OCI-M1 (cell line): ENCODE data around the gene SETX.
"Not testable (repeated sequence)": the region's sequence is repeated elsewhere in the genome, so short reads cannot be mapped to it uniquely, and the experiment has no call there.

Source experiments
- DNase-seq: peaks from one replicate; lab custom pipeline; 2025; lab: John Stamatoyannopoulos, UW

SETX gene, protein sequence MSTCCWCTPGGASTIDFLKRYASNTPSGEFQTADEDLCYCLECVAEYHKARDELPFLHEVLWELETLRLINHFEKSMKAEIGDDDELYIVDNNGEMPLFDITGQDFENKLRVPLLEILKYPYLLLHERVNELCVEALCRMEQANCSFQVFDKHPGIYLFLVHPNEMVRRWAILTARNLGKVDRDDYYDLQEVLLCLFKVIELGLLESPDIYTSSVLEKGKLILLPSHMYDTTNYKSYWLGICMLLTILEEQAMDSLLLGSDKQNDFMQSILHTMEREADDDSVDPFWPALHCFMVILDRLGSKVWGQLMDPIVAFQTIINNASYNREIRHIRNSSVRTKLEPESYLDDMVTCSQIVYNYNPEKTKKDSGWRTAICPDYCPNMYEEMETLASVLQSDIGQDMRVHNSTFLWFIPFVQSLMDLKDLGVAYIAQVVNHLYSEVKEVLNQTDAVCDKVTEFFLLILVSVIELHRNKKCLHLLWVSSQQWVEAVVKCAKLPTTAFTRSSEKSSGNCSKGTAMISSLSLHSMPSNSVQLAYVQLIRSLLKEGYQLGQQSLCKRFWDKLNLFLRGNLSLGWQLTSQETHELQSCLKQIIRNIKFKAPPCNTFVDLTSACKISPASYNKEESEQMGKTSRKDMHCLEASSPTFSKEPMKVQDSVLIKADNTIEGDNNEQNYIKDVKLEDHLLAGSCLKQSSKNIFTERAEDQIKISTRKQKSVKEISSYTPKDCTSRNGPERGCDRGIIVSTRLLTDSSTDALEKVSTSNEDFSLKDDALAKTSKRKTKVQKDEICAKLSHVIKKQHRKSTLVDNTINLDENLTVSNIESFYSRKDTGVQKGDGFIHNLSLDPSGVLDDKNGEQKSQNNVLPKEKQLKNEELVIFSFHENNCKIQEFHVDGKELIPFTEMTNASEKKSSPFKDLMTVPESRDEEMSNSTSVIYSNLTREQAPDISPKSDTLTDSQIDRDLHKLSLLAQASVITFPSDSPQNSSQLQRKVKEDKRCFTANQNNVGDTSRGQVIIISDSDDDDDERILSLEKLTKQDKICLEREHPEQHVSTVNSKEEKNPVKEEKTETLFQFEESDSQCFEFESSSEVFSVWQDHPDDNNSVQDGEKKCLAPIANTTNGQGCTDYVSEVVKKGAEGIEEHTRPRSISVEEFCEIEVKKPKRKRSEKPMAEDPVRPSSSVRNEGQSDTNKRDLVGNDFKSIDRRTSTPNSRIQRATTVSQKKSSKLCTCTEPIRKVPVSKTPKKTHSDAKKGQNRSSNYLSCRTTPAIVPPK (N-terminal part only)

DNA sequence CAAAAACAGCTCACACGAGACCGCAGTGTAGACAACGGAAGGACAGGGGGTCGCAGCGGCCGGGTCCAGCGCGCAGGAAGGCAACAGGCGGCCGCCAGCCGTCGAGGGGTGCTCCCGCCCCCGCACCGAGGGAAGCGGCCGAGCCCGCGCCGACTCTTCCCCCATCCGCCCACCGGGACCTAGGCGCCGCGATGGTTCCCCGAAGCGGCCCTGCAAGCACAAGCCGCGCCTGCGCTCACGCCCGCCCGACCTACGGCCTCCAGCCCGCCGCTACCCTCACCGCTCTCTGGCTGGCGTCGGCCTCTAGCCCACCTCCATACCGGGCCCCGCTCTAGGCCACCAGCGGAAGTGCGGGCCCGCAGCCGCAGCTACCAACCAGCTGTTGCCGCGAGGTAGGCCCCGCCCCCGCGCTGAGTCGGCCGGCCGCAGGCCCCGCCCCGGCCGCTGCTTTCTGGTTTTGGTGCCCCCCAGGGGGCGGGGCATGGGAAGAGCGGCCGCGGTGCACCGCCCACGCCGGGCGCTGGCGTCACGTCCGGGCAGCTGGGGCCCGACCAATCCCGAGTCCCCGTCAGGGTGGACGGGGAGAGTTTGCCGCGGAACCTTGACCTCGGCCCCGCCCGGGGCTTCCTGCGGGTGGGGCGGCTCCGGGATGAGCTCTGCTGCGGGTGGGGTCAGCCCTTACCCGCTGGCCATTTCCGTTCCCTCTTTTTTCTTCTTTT is at the start of gene SETX:
Gene SETX (minus strand): TSS at position 350 of the 719 bp plus-strand sequence. CDS start 5,558 bp downstream, outside the sequence.
- DNase-seq: peak; percentile 99

DNA sequence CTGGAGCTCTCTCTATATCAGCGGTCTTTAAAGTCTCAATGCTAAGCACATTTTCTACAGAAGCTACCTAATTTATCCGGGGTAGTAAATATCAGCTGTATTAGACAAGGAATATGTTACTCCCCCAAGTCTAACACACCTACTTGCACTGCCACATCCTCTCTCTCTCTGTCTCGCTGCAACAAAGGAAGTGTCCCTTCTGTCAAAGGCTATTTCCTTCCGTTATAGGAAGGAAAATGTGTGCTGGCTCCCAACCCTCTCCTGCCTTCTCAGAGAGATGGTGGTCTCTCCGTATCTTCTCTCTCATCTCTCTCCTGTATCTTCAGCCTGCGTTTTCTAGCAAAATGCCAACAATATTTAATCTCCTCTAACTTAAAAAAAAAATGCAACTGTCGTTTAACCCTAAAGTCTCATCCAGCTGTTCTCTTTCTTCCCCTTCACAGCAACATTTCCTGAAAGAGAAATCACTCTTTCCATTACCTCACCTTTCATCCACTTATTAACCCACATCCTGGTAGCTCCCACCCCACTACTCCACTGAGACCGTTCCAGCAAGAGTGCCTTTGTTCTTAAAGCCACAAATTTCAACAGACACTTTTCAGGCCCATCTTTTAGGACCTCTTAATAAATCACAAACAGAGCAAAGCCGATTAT is 49.6 kb upstream of the SETX start:
- no peak for DNase-seq

DNA sequence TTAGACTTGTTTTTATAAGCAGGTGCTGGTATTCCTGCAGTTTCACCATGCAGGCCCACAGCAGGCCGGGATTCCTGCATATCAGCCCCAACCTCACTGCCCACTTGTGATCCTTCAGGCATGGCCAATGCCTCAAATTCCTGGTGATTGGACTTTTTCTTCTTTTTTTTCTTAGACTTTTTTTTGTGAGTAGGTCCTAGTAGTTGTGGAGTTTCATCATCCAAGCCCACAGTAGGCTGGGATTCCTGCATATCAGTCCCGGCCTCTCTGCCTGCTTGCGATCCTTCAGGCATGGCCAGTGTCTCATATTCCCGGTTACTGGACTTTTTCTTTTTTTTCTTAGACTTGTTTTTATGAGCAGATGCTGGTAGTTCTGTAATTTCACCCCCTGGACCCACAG is 47.0 kb upstream of the SETX start:
- DNase-seq: no peak

DNA sequence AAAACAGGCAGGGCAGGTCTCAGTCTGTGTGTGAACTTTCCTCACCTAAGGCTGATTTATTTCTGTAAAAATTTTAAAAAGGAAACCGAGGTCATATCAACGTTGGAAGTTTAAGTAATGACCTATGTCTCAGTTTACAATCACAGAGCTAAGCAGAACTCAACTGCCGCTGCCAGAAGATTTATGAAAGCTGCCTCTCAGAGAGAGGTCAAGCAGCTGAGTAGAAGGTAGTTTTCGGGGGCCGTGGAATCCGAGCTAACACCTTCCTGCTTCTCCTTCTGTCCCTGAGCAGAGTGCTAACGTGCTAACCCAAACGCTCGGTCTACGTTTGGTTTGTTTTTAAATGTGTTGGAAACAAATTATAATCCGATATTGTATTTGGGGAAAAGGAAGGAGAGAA is 40.8 kb upstream of the SETX start:
- no peak for DNase-seq

DNA sequence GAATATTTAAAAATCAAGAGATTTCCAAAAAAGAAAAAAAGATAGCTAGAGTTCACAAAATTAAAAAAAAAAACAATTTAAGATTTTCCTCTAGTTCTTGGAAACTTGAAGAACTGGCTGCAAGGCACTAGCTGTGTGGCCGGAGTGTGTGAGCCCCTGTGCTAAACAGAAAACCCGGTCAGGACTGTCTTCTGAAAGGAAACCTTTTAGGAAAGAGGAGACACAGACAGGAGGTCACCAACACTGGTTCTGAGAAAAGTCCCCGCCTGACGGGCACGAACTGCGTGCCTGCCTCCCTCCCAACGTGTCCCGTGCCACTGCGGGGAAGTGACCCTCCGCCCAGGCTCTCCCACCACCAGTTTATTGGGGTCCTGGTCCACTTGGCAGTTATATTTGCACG is 36.7 kb upstream of the SETX start:
- DNase-seq: no peak

DNA sequence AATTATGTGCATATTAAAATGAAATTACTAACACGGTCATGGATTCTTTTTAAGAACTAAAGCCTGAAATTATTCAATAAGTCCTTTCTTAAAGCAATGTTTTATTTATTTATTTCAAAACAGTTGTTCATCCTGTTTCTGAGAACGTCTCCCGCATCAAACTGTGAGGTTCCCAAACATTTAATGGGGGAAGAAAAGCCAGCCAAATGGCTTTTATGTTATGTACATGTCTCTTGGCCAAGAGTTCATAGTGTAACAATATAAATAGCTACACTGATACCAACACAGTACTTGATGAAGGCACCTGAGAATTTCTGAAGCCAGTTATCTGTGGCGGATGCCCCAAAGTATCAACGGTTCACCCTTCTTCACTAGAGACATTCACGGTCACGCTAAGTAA is 36.2 kb upstream of the SETX start:
- no peak for DNase-seq

DNA sequence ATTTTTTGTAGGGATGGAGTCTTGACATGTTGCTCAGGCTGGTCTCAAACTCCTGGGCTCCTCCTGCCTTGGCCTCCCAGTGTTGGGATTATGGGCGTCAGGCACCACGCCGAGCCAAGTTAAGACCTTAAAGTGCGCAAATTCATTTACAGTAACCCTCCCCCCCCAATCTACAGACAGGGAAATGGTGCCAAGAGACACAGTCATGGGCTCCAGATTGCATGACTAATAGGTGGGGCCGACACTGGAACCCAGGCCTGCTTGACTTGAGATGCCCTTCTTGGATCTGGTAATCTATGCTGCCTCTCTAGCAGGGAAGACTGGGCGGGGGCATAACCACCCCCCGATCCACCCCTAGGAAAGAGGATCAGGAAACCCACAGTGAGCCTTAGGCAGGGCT is 32.3 kb upstream of the SETX start:
- DNase-seq: no peak

DNA sequence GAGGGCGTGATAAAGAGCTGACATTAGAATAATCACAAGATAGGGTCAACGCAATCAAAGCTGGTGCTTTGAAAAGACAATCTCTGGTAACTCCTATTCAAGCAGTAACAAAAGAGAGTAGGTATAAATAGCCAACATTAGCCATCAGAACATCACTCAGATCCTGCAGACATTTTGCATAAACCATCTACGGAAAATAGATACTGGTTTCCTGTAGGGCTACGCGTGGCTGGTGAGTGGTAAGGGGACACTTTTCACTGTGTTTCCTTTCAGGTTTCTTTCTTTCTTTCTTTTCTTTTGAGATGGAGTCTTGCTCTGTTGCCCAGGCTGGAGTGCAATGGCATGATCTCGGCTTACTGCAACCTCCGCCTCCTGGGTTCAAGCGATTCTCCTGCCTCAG is 29.6 kb upstream of the SETX start:
- no peak for DNase-seq

DNA sequence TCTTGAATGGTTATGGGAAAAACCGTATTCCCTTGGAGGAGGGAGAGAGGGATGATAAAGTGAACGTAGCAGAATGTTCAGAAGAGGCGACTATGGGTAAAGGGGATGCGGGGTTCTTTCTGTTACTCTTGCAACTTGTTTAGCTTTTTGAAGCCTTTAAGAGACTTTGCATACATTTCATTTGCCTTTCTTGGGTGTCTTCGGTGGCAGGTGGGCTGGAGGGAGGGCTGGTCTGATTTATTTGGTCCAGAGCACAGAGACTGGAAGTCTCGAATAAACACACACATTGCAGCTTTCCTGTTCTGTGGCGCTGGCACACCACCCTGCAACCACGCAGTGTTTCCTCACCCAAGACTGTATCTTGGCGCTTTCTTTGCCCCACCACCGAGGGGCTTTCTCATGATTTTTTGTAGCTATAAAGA is 28.7 kb upstream of the SETX start:
- no peak for DNase-seq

DNA sequence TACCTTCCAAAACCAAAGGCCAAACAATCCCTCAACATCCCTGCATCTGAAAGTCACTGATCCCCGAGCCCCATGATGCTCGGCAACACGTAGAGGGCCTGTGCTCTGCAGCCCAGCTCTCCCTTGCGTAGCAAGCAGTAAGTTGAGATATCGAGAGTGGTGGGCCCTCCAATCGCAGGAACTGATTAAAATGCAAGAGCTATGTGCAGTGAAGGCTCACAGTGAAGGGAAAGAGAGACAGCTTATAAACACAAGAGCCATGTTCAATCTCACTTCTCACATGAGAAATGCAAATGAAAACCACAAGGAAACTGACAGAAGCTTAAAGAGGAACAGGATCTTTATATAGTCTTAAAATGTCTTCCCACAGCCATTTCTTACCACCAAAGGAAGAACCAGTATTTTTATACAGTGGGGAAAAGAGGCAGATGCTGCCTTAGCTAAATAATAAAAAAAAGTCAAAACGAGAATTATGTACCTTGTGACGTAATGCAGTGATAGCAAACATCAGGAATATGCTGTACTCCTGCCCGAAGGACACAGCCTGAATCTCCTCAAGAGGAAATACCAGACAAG is 27.3 kb upstream of the SETX start:
- DNase-seq: no peak

DNA sequence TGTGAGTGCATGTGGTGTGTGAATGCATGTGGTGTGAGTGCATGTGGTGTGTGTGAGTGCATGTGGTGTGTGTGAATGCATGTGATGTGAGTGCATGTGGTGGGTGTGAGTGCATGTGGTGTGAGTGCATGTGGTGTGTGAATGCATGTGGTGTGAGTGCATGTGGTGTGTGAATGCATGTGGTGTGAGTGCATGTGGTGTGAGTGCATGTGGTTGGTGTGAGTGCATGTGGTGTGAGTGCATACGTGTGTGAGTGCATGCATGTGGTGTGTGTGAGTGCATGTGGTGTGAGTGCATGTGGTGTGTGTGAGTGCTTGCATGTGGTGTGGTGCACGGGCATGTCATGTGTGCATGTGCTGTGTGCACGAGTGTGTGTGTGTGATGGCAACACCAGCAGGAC is 23.6 kb upstream of the SETX start:
- not testable (repeated sequence) for DNase-seq

DNA sequence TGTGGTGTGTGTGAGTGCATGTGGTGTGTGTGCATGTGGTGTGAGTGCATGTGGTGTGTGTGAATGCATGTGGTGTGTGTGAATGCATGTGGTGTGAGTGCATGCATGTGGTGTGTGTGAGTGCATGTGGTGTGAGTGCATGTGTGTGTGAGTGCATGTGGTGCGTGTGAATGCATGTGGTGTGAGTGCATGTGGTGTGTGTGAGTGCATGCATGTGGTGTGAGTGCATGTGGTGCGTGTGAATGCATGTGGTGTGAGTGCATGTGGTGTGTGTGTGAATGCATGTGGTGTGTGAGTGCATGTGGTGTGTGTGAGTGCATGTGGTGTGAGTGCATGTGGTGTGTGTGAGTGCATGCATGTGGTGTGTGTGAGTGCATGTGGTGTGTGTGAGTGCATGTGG is 23.0 kb upstream of the SETX start:
- DNase-seq: not testable (repeated sequence)

DNA sequence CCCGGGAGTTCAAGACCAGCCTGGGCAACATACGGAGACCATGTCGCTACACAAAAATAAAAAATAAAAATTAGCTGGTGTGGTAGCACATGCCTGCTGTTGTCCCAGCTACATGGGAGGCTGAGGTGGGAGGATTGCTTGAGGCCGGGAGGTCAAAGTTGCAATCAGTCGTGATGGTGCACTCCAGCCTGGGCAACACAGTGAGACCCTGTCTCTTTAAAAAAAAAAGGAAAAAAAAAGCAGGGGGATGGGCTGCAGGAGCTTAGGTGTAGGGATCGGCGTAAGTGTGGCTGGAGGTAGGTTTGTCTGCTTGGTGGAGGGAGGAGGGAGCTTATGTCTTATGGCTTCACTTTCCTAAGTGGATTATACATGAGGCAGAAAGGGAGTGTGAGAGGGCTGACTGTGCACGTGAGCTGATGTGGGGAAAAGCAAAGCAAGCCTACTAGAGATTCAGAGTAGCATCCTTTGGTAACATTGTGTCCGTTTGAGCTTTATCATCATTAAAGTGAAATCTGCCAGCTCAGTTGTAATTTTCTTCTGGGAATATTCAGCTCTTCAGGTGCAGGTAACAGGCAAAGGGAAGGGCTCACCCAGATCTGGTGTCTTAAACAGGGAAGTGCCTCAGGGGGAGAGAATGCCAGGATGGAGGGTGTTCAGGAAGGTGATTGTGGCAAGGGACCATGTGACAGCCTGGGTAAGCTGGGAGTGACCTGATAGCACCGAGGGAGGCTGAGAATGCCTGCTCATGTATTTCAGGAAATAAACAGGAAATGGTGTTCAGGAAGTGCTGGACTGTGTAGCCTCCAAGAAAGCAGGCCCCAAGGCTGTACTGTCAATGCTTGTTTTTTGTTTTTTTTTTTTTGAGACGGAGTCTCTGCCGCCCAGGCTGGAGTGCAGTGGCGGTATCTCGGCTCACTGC is 17.6 kb upstream of the SETX start:
- peak; percentile 51 for DNase-seq

DNA sequence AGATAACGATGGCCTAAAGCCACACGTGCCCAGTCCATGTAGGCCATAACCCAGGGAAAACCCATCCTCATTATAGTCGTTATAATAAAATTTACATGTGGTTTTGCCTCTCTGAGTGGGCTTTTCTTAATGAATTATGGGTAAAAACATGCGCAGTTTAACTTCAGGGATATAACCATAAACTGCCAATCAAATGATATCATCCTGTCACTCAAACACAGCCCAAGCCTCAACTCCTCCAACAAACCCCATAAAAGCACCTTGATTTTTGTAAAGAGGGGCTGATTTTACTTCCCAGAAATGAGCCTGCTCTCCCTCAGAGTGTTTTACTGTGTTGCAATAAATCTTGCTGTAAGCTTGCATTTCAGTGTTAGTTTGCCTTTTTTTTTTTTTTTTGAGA is 15.8 kb upstream of the SETX start:
- DNase-seq: no peak

DNA sequence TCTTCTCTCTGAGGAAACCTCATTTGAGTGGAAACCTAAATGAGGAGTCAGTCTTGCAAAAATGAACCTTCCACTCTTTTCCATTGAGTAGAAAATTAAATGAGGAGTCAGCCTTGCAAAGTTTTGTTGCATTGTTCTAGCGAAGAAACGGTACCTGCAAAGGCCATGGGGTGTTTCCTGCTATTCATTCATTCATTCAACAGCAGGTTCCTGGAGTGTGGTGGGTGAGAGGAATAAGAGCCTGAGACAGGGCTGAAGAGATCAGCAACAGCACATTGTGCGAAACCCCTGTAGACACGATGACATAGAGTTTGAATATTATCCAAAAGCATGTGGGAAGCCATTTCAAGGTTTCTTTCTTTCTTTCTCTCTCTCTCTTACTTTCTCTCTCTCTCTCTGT is 14.6 kb upstream of the SETX start:
- no peak for DNase-seq

DNA sequence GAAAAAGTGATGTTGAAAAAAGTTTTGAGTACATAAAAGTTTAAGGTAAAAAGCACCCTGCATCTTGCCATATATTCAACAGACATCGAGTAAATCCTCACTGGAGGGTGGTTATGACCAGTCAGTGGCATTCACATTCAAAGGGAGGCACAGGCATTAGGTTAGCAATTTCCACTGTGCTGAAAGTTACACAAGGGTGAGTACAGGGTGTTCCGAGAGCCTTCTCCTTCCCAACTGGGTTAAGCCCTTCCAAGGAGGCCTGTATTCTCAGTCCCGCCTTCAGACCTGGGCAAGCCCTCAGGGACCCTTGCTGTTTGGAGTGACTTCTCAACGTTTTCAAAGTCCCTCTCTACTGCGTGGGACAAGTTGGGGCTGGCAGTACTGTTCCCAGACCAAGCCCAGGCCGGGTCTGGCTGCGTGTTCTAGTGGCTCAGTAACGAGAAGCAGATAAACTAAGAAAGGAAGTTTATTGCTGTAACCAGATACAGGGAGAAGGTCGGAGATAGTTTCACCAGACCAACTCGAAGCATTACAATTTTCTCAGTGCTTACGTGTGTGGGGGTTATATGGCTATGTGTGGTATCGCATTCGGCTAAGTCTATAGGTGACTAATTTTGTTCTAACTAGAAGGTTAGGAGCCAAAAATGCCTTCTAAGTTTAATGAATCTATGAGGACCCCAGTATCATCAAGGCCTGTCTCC is 13.0 kb upstream of the SETX start:
- no peak for DNase-seq

DNA sequence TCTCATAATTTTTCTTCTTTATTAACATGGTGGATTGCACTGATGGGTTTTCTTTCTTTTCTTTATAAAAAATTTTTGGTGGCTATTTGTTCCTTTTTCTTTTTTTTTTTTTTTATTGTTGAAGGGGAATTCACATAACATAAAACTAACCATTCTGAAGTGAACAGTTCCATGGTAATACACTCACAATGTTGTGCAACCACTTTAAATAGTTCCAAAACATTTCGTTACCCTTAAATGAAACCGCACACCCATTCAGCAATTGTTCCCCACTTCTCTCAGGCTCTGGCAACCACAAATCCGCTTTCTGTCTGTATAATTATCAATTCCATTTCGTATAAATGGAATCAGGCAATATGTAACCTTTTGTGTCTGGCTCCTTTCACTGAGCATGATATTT is 11.7 kb upstream of the SETX start:
- DNase-seq: no peak

DNA sequence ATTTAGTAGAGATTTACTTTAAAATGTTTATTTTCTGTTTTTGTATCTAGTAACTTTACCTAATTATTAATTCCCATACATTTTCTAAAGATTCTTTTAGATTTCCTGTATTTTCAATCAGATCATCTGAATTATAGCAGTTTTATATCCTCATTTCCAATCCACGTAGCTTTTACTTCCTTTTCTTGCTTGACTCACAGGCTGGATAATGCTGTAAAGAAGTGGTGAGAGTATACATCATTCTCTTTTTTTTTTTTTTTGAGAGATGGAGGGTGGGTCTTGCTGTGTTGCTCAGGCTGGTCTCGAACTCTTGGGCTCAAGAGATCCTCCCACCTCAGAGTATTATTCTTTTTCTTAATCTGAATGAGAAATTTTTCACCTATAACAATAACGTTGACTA is 11.2 kb upstream of the SETX start:
- DNase-seq: peak; percentile 17

DNA sequence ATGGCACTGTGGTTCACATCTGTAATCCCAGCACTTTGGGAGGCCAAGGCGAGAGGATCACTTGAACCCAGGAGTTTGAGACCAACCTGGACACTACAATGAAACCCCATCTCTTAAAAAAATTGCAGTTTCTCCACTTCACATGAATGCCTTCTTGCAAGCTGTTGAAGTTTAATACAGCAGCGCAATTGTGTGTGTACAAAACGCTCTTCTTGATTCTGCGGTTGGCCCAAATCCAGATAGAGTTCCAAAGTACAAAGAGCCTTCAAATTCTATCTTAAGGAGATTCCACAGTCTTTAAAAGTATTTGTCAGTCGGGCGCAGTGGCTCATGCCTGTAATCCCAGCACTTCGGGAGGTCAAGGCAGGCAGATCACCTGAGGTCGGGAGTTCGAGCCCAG is 9.3 kb upstream of the SETX start:
- no peak for DNase-seq
